Cardiac septum (tissue), 1 donor: ENCODE results near the gene PNPLA2. TPM values are rescaled to one million over a fixed set of nuclear protein-coding genes. Genes with fewer than 3 reads are reported as not detected.

Experiments
- DNase-seq: peaks from one replicate; pipeline ENCODE4 v3.0.0-alpha.2; 2020; ENCODE audit warnings: low spot score
- intact Hi-C: fragments of 100-400 bp; cut with DNase I; formaldehyde crosslinking; loops from one replicate; pipeline ENCODE4 v1.14.0; 2022
- total RNA-seq: library from RNA; stranded (reverse); fragmentation: NEBNext Ultra II Directional; extraction: Animal tissue kit (Norgen Biotek cat#: 25700); gene quantifications from one replicate; pipeline ENCODE4 v1.2.1, GENCODE V29; 2021
- donor health status: DM: no; HTN: no; CAD: no.

PNPLA2 gene
- total RNA-seq, 1 donor from 2014 or later, result 209 TPM

DNA sequence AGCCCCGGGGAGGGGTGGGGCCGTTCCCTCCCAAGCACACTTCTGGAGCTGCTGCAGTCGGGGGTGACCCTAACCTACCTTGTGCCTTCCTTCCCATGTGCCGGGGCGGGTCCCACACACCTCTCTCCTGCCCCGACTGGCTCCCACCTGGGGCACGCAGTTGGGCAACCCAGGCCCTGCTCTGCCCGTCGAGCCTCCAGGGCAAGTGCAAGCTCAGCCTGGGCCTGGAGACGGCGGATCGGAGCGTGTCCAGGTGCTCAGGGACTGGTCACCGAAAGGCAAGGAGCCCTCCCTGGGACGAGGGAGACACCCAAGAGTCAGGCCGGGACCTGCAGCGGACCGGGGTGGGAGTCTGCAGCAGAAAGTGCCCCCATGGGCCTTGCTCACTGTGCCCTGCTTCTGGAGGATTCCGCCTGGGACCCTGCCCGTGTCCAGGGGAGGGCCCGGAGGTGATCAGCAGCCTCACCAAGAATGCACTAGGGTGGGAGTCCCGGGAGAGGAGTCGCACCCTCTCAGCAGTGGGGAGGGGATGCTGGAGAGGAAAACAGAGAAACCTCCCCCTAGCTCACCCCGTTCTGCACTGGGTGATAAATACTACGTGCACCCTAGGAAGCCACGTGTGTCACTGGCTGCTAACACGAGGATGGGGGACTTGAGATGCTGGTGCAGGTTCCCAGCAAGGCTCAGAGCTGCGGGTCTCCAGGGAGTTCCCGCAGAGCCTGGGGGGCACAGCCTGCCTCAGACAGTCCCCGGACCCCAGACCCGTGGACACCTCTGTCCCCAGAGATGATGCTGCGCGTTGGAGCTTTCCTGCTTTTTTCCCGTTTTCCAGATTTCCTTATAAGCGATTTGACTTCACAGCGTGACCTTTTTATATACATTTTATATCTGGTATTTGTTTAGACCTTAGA, 36.2 kb upstream of the PNPLA2 start:
- intact Hi-C loops, result no loop called here
- no peak for DNase-seq

DNA sequence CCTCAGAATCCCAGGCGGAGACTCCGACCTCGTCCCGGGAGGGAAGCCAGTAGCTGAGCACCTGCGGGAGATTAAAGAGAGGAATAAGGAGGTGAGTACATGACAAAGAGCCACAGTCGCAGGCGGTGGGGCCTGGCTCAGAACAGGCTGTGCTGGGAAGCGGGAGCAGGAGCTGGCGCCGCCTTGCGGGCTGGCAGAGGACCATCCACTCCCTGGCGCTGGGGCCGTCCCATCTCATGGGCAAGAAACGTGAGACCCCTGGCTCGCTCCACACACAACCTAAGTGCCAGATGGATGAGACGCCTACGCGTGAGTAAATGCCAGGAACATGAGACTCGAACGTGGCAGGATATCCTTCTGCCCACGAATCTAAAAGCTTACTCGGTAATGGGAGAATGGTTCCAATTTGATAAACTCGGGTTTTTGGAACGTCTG, 35.1 kb upstream of the PNPLA2 start:
- intact Hi-C loops, result no loop called here
- DNase-seq, result peak; percentile 87

DNA sequence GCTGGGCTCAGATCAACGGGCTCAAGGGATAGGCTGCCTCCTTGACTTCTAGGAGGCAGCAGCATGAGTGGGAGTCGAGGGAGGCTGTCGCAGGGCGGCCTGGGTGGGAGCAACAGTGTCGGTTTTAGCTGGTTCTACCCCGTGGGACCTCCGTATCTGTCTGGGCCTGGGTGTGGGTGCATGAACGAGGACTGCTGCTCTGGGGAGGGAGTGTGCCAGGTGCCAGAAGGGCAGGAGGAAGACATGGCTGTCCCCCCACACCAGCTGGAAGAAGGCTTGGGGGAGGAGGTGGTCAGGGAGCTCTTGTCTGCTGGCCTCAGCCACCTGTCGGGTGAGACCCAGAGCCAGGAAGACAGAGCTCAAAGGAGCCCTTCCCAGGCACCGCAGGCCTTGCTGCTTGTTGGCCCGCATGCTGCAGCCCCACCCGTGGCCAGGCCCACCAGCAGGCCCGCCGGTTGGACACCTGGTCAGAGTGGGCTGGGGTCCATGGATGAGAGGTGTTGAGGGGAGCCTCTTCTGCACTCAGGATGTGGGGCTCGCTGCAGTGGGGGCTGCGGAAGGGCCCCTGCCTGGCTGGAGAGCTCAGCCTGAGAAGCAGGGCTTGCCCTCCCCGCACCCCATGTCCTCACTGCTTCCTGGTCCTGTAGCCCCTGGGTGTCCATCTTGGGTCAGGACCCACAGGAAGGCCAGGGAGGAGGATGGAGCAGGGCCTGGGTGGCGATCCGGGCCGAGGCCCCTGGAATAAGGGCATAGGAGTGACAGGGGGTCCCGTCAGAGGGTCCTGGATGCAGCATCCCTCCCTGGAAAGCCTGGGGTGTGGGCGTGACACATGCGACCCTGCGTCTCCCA, 32.3 kb upstream of the PNPLA2 start:
- DNase-seq, result no peak
- intact Hi-C loops, result no loop called here

DNA sequence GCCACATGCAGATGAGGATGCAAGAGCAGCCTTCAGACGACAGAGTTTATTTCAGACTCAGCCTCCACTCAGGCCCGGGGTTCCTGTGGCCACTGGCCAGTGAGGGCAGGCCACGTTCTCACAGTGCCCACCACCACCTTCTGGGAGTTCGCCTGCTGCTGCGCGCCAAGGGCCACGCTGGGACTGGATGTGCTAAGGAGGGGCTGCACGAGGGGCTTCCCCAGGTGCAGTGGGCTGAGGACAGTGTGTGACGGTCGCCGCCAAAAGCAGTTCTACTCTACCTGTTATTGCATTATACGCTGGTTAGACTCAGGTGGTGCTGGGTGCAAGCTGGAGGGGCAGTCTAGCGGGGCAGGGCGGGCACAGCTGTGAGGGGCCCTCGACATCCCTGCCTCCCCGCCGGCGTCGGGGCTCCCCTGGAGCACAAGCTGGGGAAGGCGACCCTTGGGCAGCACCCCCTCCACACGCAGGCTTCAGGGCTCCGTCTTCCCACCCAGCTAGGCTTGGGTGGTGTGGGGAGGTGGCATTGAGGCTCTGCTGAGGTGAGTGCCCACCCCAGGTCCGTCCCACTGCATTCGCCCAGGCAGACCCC, 31.5 kb upstream of the PNPLA2 start:
- no peak for DNase-seq
- intact Hi-C loops, result no loop called here

DNA sequence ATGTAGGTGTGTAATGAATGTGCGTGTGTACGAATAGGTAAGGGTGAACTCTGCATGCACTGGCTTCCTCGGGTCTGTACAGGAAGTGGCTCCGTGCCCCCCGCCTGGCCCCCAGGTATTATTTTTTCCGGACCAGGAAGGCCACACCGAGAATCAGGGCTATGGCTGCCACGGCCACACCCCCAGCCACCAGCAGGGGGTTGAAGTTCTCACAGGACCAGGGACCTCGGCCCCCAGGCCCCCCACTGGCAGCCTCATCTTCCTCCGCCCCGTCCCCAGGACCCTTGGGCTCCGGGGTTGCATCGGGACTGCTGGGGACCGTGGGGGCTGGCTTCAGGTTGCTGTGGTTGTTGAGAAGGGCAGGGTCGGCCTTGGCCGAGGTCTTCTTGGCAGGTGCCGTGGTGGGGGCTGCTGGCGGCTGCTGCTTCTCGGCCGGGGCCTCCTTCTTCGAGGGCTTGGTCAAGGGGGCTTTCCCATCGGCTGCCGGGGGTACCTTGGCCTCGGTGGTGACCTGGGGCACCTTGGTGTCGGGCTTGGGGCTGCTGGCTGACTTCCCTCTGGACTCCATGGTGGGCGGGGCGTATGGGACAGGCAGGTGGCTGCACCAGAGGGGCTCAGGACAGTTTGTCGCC, 30.6 kb upstream of the PNPLA2 start:
- intact Hi-C loops, result no loop called here
- DNase-seq, result no peak

DNA sequence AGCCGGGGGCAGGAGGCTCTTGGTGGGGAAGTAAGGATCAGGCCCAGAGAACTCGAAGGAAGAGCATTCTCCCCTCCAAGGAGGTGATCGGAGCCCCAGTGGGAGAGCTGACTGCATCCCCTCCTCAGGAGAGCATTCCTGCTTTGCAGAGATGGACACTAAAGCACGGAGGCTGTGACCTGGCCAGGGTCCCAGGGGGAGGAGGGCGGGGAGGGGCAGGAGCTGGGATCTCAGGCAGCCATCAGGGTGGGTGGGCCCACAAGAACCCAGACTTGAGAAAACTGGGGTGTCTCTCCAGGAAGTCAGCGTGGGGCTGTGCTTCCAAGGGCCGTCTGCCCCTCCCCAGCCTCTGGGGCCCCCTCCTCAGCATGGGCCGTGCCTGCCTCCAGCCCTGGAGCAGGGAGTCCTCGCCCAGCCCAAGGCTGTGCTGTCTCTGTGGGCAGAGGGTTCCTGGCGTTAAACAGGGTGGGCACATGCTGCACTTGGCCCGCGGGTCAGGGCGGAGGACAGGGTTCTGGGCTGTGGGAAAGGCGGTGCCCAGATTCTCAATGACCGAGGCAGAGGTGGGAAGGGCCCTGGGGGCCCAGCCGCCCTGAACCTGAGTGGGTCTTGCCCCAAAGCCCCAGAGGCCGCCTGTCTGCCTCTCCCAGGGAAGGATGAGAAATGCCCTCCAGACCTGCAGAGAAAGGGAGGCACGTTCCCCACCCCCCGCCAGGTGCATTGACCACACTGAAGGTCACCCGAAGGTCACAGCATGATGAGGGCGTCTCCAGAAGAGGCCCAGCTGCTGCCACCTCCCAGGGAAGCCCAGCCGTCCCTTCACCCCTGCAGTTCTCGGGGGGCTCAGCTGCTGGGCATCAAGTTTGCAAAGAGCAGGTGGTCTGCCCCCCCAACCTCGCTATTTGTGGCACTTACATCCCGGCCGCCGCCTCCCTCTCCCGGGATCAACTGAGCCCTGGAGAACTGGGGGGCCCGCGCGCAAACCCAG, 29.5 kb upstream of the PNPLA2 start:
- intact Hi-C loops, result no loop called here
- no peak for DNase-seq

DNA sequence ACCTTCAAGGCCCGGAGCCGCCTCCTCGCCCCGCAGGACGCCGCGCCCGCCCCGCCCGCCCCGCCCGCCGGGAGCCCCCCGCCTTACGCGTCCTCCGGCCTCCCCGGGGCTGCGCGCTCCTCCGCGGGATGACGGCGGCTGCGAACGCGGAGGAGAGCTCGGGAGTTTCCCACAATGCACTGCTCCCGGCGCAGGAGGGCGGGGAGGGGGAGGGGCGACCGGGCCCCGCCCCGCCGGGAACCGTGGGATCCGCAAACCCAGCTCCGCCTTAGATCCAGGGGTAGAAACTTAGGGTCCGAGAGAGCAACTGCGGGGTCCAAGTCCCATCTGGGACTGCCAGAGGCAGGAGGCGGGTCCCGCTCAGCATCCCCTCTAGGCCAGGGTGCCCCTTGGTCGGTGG, 28.8 kb upstream of the PNPLA2 start, which contains the start of gene CEND1:
Gene CEND1 (minus strand): TSS at position 148 of the 400 bp plus-strand sequence. CDS start 1,514 bp downstream, outside the sequence.
- intact Hi-C loops, result no loop called here
- DNase-seq, result no peak

DNA sequence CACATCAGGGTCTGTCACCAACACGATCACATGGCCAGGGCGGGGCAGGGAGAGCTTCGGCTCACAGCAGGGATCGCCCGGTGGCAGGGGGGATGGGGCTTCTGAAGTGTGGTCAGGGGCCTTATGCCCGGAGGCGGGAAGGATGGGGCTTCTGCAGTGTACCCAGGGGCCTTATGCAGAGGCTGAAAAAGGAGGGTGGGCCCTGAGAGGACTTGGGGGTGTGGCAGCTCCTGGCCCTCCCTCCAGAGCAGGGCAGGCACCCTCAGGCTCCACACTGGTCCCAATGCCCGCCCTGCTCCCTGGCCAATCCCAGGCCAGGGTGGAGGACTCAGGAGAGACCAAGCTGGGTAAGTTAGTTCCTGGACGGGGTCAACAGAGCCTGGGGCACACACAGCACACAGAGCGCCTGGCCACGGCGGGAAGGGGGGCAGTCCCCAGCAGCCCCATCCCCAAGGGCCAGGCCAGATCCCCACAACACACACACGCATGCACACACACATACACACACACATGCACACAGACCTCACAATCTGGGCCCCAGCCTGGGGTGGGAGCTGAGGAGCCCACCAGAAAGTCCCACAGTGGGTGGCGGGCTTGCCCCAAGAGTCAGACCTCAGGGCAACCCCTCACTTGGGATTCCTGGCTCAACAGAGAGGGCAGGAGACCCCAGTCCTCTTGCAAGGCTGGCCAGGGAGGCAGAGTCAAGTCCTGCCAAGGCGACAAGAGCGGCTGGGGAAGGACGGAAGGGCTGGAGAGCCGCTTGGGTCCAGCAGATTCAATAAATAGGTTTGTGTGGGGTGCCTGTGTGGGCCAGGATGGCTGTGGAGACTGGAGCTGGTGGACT, 27.8 kb upstream of the PNPLA2 start:
- intact Hi-C loops, result no loop called here

DNA sequence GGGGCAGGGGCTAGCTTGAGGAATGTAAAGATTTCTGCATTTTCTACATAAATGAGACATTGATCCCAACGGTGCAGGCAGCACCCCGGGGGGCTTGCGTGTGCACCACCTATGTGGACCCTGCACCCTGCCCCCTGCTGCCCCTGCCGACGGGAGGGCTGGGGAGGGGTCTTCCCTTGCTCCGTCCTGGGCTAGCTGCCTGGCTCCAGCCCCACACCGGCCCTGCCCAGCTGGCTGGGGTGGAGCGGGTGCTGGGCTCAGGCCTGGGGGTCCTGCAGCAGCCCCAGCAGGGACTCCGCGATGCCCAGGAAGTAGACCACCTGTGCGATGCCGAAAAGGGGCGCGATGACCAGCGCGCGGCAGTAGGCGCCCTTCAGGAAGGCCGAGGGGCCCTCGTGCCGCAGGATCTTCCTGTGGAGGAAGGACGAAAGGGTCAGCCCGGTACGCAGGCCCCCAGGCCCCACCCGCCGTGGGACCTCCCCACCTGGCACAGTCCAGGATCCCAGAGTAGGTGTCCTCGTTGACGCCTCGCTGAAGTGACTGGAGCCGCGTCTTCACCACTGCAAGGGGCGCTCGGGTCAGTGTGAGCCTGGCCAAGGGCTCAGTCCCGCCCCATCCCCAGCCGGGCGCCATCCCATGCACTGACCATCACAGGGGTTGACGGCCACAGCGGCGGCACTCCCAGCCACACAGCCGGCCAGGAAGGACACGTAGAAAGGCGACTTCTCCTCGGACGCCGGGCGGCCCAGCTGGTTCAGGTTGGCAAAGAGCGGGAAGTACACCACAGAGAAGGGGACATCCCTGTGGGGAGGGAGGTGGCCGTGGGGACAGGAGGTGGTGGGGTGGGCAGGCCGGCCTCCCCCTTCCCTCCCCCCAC, 26.8 kb upstream of the PNPLA2 start:
- intact Hi-C loops, result no loop called here
- no peak for DNase-seq

More for the DNA sequence above, 27.8 kb upstream of the PNPLA2 start:
- no peak for DNase-seq

DNA sequence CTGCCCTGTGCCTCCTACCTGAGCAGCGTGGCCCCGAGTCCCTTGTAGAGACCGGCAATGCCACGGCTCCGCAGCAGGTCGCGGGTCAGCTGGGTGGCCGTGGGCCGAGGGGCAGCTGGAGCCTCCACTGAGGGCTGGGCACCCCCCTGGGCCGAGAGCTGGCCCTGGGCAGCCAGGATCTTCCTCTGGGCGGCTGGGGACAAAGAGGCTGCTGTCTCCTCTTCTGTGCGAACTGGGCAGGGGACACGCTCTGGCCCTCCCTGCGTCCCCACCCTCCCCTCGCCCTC, 26.2 kb upstream of the PNPLA2 start:
- DNase-seq, result no peak
- intact Hi-C loops, result no loop called here

DNA sequence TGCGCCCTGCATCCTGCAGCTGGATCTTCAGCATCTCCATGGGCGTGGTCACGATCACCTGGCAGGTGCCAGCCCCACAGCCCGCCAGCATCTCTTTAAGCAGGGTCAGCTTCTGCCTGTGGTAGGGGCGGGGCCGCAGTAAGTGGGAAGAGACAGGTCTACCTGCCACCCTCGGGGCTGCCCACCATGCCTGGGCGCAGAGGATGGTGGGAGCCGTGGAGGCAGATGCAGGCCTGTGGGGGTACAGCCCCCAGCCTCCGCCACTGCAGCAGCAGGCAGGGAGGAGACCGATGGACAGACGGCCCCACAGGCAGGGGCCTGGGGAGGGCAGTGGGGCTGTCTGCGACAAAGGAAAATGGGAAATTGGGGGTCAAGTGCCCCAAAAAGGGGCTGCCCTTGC, 25.8 kb upstream of the PNPLA2 start:
- no peak for DNase-seq
- intact Hi-C loops, result no loop called here

DNA sequence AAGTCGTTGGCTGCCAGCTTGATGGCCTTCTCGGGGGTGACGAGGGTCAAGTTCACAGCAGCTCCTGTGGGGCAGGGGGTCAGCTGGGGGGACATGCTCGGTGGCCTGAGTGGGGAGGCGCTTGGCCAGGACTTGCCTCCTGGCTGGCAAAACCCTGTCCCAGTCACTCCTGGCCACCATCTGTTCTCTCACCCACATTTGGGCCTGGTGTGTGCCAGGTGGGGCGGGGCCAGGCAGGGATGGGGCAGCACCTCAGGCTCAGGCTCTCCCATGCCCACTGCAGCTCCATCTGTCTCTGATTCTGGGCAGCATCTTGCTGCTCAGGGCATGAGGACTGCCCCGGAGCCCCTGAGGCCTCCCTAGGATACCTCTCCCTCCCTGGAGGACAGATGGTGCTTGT, 25.2 kb upstream of the PNPLA2 start:
- DNase-seq, result no peak
- intact Hi-C loops, result no loop called here

DNA sequence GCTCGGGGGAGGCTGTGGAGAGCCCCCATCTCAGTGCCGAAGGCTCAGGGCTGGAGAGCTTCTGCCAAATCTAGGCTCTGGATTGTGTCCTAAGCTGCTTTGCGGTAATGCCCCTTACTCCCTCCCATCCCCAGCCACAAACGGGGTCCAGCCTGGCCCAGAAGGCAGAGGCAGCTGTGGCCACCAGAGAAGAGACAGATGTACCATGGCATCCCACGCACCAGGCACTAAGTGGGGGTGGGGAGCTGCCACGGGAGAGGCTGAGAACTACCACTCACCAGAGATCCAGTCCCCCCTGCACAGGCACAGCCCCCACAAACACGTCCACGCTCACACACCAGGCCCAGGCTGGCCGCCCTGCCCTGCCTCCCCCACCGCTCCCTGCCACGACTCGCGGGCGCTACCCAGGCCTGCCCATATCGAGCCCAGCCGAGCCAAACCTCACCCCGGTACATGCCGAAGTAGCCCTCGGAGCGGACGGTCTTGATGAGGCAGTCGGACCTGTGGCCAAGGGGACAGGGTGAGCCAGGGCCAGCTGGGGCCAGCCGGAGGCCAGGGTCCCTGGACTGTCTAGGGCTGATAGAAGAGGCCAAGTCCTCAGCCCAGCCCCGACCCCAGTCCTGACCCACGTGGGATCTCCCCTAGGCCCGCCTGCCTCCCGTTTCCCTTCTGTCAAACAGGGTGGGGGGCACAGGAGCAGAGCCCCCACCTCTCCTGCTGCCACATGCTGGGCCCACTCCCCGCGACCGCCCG, 24.5 kb upstream of the PNPLA2 start:
- DNase-seq, result no peak

DNA sequence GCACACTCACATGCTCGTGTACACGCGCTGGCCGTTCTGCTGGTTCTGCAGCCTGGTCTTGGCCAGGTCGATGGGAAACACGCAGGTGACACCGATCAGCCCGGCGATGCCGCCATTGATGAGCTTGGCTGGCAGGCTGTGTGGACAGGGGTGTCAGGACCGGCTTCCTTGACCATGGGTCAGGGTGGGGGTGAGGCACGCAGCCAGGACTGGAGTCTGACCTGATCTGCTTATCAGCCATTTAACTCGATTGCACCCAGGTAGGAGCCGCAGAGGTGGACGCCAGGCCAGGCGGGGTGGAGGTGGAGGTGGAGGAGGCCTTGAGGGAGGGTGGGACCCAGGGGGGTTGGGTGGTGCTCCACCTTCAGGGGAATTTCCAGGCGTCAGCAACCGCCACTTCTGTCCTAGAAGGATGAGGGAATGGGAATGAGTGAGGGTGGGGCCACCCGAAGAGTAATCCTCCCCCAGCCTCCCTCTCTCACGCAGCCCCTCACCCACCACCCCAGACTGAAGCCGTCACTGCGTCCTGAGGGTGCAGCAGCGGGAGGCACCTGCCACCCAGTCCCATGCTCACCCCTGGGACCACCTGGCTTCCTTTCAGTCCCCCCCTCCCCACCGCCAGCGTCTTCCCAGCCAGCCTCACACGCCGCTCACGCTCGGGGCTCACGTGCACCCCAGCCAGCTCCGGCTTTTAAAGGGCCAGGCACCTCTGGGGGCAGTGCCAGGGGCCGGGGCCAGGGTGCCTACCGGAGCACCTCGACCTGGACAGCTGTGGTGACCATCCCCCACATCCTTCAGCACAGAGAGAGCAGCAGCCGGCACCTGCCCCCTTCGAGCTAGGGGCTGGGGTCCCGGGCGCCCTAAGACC, 23.7 kb upstream of the PNPLA2 start:
- intact Hi-C loops, result no loop called here
- no peak for DNase-seq

More for the DNA sequence above, 24.5 kb upstream of the PNPLA2 start:
- intact Hi-C loops, result no loop called here
